Posterior cingulate gyrus (tissue), 11 donors: ENCODE measurements around the gene TMEM59L.

Source experiments
- DNase-seq, 10 donors: peaks; one replicate each; pipeline versions ENCODE4 v3.0.0 to v3.0.0-alpha.2; 2020 to 2021; ENCODE audit warnings: mixed read lengths in 3 of 10
- intact Hi-C: fragments of 100-400 bp; cut with DNase I; formaldehyde crosslinking; loops from one replicate; pipeline ENCODE4 v1.15.1; 2023

The TMEM59L gene

DNA sequence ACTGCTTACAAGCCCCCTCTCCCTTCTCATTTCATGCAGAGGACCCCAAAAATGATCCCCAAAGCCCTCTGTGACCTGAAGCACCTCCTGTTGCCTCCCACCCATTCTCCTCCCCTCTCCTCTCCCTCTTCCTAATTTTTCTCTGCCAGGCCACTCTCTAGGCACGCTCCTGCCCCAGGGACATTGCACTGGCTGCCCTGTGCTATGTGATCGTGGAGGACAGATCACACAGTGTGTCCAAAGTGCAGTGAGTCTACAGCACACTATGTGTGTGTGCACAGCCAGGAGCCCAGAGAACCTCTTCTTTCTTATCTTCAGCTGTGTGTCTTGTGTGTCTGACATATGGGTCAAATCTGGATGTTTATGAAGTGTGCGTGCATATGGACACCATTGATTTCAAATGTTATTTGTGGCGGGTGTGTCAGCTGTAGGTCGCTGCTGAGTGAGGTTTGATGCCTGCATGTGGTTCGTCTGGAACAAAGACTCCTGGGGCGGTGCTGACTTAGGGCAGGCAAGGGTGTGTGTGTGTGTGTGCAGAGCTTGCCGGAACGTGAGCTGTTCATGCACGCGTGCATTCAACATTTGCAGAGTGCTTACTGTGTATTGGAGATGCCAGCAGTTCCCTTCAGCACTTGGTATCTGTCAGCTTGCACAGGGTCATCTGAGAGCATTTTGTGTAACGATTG lies 22.1 kb downstream of the TMEM59L start:
- intact Hi-C loops = no loop called here
- DNase-seq = peak in 1 of 10 donors; percentile 30

DNA sequence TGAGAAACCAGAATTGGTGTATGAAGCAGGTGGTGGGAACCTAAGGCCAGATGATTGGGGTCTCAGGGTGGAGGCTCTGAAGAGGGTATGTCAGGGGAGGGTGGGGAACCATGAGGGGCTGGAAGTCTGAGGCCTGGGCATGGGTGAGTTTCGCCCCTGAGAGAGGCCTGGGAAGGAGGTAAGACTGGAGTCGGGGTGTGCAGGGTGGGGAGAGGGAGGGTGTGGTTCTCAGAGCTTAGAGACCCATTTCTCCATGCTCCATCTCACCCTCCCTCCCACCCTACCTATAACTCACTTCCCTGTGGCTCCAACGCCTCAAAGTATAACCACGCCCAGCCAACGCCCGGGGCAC lies 23.1 kb downstream of the TMEM59L start:
- intact Hi-C loops = no loop called here
- DNase-seq = no peak

DNA sequence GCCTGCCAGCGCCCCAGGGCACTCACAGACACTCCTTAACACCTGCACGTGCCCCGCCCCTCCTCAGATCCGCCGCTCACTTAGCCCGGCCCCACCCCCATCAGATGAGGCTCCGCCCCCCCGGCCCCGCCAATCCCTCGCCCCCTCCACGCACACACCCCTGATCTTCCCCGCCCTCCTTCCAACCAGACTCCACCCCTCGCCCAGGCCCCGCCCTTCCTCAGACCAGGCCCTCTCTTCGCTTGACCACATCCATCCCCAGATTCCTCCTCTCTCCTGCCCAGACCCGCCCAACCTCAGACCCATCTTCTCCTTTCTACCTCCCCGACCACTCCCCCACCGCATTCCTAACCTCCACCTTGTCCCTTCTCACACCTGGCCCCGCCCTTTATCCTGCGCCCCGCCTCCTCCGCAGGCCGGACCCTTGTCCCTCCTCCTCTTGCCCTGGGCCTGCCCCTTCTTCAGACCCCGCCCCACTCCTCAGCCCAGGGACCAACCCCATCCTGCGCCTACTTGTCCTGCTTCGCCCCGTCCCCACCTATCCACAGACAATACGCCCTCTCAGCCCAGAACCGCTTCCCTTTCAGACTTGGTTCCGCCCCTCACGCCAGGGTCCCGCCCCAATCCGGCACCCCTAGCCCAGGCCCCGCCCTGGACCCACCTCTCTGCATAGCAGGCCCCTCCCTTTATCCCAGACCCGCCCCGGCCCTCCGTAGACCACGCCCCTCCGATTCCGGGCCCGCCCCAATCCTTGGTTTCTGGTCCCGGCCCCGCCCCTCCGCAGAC lies 23.7 kb downstream of the TMEM59L start:
- peak; percentile 96 to 100 (median 98) for DNase-seq
- intact Hi-C loops = no loop called here

DNA sequence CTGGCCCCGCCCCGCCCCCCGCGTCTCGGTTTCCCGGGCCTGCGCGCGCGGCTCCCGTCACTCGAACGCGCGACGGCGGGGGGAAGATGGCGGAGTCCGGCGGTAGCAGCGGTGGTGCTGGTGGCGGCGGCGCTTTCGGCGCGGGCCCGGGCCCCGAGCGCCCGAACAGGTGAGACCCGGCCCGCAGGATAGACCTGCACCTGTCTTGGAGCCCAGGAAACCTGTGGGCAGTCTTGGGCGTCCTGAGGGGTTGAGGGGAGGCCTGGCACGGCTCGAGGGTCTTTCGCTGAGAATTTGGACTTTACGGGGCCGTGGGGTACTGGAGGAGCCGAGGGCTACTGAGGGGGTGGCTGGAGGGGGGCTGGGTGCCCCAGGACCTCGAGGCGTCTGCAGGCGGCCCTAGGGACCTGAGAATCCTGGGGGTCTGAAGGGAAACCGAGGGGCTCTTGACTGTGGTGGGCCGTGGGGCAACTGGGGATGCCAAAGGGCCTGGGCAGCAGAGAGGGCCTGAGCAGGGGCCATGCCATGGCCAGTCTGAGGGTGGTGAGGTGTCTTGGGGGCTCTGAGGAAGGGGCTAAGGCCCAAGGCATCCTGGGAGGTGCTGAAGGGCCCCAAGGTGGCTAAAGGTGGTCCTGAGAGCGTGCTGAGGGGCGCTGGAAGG lies 24.4 kb downstream of the TMEM59L start, which contains the start of gene KLHL26:
KLHL26 (plus strand) TSS at position 60 of the 661 bp plus-strand sequence; CDS start at position 87, 27 bp downstream.
- intact Hi-C loops = no loop called here
- DNase-seq = no peak

DNA sequence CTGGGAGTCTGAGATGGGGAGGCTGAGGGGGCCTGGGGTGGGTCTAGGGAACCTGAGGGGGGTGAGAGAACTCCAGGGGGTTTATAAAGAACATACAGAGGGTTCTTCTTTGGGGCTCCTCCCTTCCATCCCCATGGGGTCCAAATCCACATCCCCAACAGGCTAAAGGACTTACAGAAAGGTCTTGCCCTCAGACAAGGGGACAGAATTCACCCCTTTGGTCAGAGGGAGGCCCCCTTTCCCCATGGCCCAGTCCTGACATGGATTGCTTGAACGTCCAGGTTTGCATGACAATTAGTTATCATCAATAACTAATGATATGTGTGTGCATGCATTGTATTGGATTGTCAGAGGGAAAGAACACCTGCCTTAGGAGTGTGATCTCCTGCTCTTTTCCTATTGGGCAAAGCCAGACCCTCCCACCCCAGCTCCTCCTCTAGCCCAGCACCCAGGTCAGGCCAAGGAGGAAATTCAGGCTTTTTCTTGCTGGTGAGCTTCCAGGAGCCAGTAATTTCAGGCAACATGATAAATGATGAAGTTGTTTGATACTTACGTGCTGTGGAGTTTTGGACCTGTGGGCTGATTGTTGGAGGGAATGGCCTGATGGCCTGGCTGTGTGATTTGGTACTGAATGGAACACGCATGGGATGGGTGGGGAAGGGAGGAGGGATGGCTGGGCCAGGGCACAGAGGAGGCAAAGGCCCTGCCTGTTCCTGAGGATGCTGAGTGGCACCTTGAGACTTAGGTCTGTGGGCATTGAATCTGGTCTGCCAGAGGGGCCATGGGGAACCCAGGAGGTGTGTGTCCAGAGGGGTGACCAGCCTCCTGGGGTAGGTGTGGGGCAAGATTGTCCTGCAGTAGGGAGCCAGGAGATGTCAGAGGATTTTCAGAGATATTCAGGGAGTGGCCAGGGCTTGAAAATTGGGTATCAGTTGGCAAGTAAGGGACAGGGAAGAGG lies 25.3 kb downstream of the TMEM59L start:
- intact Hi-C loops = no loop called here
- no peak for DNase-seq

DNA sequence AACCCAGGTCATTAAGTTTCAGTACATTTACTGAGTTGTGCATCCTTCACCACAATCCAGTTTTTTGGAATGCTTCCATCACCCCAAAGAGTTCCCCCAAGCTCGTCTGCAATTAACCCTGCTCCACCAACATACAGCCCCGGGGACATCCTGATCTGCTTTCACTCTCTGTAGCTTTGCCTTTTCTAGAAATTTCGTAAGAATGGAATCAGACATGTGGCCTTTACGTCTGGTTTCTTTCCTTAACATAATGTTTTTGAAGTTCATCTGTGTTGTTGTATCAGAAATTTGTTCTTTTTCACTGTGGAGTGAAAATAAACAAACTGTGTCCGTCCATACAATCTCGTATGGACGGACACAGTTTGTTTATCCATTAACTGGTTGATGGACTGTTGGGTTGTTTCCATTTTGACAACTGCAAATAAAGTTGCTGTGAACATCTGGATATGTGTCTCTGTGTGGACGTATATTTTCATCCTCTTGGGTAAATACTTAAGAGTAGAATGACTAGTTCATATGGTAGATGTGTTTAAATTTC lies 27.1 kb downstream of the TMEM59L start:
- DNase-seq = no peak
- intact Hi-C loops = no loop called here

DNA sequence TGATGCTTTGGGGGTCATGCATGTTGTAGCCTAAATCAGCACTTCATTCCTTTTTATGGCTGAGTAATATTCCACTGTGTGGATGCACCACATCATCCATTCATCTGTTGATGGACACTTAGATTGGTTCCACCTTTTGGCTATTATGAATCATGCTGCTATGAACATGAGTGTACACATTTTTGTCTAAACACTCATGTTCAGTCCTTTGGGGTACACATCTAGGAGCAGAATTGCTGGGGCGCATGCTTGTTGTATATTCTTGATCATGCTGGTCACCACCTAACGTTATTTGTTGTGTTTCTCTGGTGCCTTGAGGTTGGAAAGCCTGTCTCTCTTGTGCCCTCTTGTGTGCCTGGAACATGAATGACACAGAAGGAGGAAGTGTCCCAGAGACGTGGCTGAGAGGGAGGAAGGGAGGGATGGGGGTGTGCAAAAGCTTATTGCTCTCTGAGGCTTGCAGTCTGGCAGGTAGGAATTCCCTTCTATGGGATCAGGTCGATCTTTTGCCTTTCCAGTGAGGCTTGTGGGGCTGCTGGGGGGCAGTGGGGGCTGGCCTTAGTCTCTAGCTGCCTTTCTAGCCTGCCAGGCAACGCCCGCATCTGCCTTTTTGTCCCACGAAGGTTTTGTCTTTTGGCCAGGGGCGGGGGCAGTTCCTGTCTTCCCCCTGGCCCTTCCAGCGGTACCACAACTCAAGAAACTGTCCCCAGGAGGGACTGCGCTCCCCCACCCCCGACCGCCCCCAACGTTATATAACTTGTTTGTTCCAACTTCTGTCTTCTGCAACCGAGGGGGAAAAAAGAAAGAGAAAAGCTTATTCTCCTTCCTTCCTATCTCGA lies 31.7 kb downstream of the TMEM59L start:
- peak in 1 of 10 donors; percentile 84 for DNase-seq
- intact Hi-C loops = no loop called here

DNA sequence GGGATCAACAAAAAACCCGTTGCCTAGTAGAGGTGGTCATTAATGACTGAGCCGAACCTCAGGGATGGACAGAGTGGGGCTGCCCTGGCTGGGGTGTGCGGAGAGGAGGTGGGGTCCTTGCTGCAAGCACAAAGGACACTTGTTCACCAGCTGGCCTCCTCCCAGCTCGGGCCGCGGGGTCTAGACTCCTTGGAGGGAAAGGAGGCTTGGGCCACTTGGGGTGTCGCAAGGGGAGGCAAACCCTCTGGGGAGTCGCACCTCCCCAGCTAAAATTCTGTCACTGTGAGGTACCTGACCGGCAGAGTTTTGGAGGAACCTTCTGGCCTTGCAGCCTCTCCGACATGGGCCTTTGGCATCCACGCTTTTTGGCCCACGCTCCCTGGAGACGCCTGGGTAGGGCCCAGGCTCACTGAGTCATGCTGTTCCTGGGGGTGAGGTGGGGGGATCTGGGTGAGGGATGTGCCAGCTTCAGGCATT lies 32.4 kb downstream of the TMEM59L start:
- peak in 9 of 10 donors; percentile 45 to 95 (median 74) for DNase-seq
- intact Hi-C loops = no loop called here

DNA sequence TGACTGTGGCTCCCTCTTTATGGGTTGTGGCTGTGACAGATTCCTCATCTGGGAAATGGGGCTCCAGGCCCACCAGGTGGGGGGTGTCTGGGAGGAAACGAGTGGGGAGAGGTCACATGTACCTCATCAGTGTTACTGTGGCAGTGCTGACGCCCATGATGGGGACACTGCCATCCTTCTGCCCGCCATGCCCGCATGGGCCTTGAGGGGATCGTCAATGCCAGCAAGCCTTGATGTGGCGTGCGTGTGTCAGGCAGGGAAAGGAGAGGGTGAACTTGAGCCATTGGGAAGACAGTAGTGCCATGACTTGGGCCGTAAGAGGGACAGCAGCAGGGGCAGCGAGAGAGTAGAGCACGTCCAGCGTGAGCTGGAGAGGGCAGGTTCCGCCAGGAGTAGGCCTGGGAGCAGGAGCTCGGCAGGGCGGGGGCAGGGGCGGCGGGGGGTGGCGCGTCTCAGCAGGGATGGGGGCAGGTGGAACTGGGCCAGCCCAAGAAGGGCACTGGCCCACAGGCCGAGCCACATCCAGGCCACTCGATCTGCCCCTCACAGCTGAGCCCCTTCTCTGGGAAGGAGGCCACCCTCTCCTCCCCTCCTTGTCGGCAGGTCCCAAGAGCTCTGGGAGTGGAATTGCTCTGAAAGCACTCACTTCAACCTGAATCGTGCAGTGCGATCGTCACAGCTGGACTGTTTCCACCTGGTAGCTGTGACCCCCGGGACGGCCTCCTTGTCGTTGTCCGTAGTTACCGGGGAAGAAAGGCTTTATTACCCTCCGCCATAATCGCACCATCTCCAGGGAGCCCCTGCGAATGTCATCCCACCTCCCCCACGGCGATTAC lies 34.1 kb downstream of the TMEM59L start:
- intact Hi-C loops = no loop called here
- no peak for DNase-seq

DNA sequence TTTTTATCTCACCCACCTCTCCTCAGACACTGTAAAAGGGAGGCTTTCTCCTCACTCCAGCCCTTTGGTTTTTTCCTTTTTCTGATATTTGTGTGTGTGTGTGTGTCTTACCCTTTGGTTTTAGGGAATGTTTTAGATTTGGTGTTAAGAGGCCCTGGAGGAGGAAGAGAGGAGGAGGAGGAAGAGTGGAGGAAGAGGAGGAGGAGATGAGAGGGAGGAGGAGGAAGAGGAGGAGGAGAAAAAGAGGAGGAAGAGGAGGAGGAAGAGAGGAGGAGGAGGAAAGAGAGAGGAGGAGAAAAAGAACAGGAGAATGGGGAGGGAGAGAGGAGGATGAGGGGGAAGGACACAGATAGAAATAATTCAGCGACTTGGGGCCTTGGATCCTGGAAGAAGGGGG lies 34.7 kb downstream of the TMEM59L start:
- intact Hi-C loops = no loop called here
- DNase-seq = no peak

DNA sequence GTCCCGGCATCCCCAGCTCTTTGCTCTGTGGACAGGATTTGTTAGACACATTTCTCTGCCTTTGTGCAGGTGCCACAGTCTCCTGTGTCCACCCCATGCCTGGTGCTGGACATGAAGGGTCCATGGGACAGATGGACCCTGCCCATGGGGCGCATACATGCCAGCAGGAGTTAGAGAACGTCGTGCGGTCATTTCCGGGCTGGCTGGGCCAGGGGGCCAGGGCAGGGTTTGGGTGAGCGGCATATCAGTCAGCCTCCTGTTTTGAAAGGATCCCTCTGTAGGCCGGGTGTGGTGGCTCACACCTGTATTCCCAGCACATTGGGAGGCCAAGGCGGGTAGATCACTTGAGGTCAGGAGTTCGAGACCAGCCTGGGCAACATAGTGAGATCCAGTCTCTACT lies 35.1 kb downstream of the TMEM59L start:
- intact Hi-C loops = no loop called here
- no peak for DNase-seq

DNA sequence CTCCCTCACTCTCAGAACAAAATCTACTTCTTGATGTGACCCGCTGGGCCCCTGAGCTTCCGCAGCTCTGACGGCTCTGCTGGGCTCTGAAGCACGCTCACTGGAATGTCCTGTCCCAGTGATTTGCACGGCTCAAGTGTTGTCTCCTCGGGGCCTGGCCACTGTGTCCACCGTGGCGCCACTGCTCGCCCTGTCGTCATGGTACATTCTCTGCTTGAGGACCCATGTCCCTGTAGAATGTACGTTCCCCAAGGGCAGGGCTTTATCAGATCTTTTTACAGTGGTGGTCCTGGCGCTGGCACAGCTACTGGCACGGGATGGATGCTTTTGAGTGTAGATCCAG lies 36.3 kb downstream of the TMEM59L start:
- intact Hi-C loops = no loop called here
- DNase-seq = no peak

DNA sequence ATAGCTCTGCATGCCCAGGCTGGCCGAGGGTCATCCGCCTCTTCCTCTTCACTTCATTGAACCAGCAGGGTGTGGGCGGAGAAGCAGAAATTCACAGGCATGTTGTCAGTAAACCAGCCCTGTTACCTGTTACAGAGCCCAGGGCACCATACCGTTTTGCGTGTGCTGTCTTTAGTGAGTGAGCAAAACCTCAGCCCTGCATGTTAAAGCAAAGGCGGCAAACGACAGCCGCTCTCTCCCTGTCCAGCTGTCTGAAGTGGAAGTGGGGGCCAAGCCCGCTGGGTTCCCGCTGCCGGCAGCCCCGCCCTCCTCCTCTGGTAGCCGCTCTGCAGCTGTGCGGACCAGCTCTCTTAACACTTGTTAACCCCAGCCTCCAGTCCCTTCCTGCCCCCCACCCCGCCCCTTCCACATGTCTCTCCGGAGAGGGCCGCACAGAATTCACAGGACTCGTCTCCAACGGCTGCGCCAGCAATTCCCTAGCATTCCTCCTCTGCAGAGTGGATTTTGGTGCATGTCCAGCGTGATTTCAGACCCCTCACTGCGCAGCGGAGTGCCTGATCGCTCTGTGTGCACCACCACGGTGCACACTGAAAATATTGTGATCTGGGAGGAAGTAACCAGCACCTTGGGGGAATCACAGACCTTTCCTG lies 36.8 kb downstream of the TMEM59L start:
- intact Hi-C loops = no loop called here
- peak in 6 of 10 donors; percentile 57 to 94 (median 76) for DNase-seq

DNA sequence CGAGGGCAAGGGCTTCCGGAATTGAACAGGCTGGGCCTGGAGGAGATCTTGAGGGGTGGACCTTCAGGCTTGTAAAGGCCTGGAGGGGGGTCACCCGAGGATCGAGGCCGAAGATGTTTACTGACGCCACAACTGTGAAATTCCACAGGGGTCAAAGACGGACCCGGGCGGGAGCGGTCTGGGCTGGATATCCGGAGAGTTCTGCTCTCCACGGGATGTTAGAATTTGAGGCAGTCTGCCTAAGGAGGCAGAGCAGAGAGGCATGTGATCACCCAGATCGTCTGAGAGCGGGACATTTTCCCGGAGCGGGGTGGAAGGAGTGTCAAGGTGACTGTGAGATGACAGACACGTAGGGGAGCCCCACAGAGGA lies 37.3 kb downstream of the TMEM59L start:
- DNase-seq = no peak
- intact Hi-C loops = no loop called here

DNA sequence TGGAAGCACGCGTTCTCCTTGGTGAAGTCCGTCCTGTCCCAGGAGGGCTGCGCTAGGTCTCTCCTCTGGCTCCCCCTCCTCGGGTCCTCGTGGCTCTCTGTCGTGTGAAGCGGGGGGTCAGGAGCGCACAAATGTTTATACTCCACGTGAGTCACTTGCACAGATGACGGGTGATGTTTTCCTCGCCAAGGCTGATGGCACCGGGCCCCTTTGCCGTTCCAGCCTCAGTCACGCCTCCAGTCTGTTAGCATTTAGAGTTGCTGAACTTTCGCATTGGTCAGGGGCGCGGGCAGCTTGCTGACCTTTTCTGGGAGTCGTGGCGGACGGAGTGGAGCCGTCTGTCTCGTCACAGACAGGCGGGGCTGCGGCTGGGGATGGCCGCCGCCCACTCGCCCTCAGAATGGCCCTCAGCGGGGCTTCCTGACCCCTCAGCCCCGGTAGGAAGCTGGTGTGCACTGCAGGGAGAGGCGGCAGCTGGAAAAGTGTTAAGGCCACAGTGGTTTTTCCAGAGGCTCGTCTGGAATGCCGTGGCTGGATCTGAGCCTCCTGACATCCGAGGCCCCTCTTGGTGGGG lies 37.9 kb downstream of the TMEM59L start:
- intact Hi-C loops = no loop called here
- DNase-seq = no peak

DNA sequence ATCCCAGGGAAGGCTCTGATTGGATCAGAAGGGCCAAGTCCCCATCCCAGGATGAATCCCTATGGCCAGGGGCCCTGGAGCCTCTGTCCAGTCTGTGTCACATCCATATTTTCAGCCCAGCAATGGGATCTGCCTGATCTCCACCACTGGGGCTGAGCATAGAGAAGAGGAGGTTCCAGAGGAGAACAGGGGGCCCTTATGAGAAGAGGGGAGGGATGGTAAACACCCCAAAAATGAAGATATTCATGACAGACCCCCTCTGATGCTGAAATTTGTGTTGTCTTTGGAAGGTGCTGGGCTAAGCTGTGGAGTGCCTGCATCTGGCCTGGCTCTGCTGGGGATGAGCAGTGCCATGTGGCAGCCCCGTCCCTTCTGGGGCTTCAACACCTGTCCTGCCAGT lies 38.6 kb downstream of the TMEM59L start:
- intact Hi-C loops = no loop called here
- no peak for DNase-seq

DNA sequence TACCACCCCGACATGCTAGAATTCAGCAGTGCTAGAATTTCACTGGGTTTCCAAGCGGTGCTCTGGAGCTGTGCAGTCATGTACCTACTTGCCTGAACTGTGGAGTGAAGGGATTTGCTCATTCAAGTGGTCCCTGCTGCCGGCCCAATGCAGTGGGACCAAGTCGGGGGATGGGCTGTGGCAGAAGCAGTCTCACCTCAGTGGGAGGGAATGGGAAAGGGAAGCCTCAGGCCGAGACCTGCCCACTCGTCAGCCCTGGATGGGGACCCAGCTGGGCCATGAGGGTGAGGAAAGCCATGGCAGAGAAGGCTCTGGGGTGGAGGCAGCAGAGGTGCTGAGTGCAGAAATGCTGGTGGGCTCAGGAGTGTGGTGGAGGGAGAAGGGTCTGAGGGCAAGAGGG lies 39.1 kb downstream of the TMEM59L start:
- intact Hi-C loops = no loop called here
- DNase-seq = no peak

DNA sequence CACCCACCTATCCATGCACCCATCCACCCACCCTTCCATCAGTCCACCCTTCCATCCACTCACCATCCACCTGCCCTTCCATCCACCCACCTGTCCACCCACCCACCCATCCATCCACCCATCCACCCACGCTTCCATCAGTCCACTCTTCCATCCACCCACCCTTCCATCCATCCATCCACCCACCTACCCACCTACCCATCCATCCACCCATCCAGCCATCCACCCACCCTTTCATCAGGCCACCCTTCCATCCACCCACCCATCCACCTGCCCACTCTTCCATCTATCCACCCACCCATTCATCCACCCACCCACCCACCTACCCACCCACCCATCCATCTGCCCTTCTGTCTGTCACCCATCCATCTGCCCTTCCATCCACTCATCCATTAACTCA lies 41.2 kb downstream of the TMEM59L start:
- intact Hi-C loops = no loop called here
- DNase-seq = no peak
